Parathyroid adenoma (tissue), 2 donors: ENCODE data around the gene TCF4.
A peak's percentile ranks its signal among the peaks of the same experiment; 100 is the strongest.

Experiments used
- H2AFZ ChIP-seq: fragments of 300-600 bp; sonication (generic); one replicate; pipeline ENCODE4 v1.7.0; 2017; ENCODE audit warnings: antibody characterized with exemption, mild to moderate bottlenecking
- H3K27ac ChIP-seq: fragments of 300-600 bp; sonication (generic); one replicate; pipeline ENCODE4 v1.7.0; 2017
- H3K27me3 ChIP-seq: fragments of 300-600 bp; sonication (generic); one replicate; pipeline ENCODE4 v1.7.0; 2017; ENCODE audit warnings: low read length; ENCODE audit not compliant: control insufficient read depth, insufficient read depth
- H3K36me3 ChIP-seq: fragments of 300-600 bp; sonication (generic); one replicate; pipeline ENCODE4 v1.7.0; 2017; ENCODE audit warnings: low read length; ENCODE audit not compliant: control insufficient read depth, insufficient read depth
- H3K4me1 ChIP-seq: fragments of 300-600 bp; sonication (generic); one replicate; pipeline ENCODE4 v1.7.0; 2017; ENCODE audit warnings: control low read depth
- H3K4me2 ChIP-seq: fragments of 300-600 bp; sonication (generic); one replicate; pipeline ENCODE4 v1.7.0; 2017; ENCODE audit warnings: low read length
- H3K4me3 ChIP-seq: fragments of 300-600 bp; sonication (generic); one replicate; pipeline ENCODE4 v1.7.0; 2017; ENCODE audit warnings: low read depth, low read length
- H3K79me2 ChIP-seq: fragments of 300-600 bp; sonication (generic); one replicate; pipeline ENCODE4 v1.7.0; 2017; ENCODE audit warnings: control low read depth
- H3K9ac ChIP-seq: fragments of 300-600 bp; sonication (generic); one replicate; pipeline ENCODE4 v1.7.0; 2017; ENCODE audit warnings: mild to moderate bottlenecking
- H3K9me3 ChIP-seq: fragments of 300-600 bp; sonication (generic); one replicate; pipeline ENCODE4 v1.7.0; 2017; ENCODE audit warnings: low read length; ENCODE audit not compliant: control insufficient read depth
- CTCF ChIP-seq: fragments of 300-600 bp; sonication (generic); IDR thresholded peaks from one replicate; pipeline ENCODE4 v1.7.0; 2017; ENCODE audit warnings: antibody characterized with exemption, mild to moderate bottlenecking
- donor health status: primary hyperparathyroidism.

TCF4 gene

GRCh38 chr18:55228191-55228590, 359.8 kb downstream of the TCF4 start:
- H3K4me1 ChIP-seq, result peaks cover 8% of the 10 kb centered on the region
- H3K9ac ChIP-seq, result no peak overlapping the region
- peaks cover 4% of the 10 kb centered on the region for H3K36me3 ChIP-seq
- no peak overlapping the region for H3K4me2 ChIP-seq
- peak overlapping the region; percentile 78 for H2AFZ ChIP-seq
- H3K27me3 ChIP-seq, result no peaks in the 10 kb centered on the region
- H3K27ac ChIP-seq, result peak overlapping the region; percentile 50
- no peak overlapping the region for H3K4me3 ChIP-seq
- no peak for TF ChIP-seq CTCF
- H3K79me2 ChIP-seq, result no peaks in the 10 kb centered on the region
- H3K9me3 ChIP-seq, result no peaks in the 10 kb centered on the region

- Histone ChIP-seq H3K4me1 (peaks cover 8% of the 10 kb centered on the region), H3K79me2 (no peaks in the 10 kb centered on the region), H3K27ac (peak overlapping the region; percentile 50), H3K4me3 (no peak overlapping the region), H2AFZ (peak overlapping the region; percentile 78), H3K9ac (no peak overlapping the region), H3K9me3 (no peaks in the 10 kb centered on the region), H3K4me2 (no peak overlapping the region), H3K36me3 (peaks cover under 1% of the 10 kb centered on the region), H3K27me3 (no peaks in the 10 kb centered on the region)
- TF ChIP-seq CTCF, result no peak
Observed at GRCh38 chr18:55227771-55228170, 360.2 kb downstream of the TCF4 start.

DNA sequence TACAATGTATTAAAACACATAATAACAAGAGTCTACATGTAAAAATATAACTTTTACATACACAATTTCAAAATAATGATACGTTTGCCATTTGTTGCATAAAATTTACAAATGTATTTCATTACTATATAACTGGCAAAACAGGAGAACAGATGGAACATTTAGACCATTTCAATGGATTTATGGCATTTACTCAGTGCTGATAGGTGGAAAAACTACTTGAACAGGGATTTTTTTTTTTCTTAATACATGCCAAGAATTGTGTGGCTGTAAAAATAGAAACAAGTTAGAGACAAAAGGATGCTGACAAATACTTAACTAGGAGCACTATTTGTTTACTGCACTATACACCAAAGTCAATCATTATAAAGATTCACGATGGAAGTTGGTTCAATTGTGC, 361.9 kb downstream of the TCF4 start:
- Histone ChIP-seq H3K79me2 (no peaks in the 10 kb centered on the region), H3K9me3 (no peaks in the 10 kb centered on the region), H3K27ac (no peak overlapping the region), H3K4me2 (no peak overlapping the region), H3K4me3 (no peak overlapping the region), H3K9ac (no peak overlapping the region), H3K4me1 (peaks cover 8% of the 10 kb centered on the region), H3K27me3 (no peaks in the 10 kb centered on the region), H3K36me3 (no peaks in the 10 kb centered on the region), H2AFZ (no peak overlapping the region)
- no peak for TF ChIP-seq CTCF

DNA sequence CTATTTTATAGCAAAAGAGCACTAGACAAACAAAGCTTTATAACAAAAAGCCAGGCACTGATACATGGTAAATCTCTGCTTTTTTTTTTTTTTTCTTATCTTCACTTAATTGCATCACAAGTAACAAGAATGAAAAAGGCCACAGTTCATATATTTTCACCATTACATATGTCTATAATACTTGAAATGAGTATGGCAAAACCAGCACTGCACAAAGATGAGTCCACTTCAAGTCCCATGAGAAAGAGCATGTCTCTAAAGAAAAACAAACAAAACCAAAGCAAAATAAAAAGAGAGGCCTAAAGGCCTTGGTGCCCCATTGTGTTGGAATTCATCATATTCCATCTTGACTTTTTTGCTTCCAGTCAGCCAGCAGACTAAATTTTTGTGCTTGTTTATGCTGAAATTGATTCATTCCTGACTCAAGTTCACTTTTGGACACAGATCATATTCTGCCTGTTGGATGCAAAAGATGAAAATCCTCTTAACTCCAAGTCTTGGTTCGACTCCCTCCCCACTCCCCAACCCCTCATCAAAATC, 363.8 kb downstream of the TCF4 start:
- no peak for TF ChIP-seq CTCF
- no peaks in the 10 kb centered on the region for H3K36me3 ChIP-seq
- H3K4me1 ChIP-seq, result peaks cover 8% of the 10 kb centered on the region
- no peak overlapping the region for H3K4me3 ChIP-seq
- no peak overlapping the region for H2AFZ ChIP-seq
- no peaks in the 10 kb centered on the region for H3K79me2 ChIP-seq
- no peak overlapping the region for H3K4me2 ChIP-seq
- H3K27me3 ChIP-seq, result no peaks in the 10 kb centered on the region
- H3K9ac ChIP-seq, result no peak overlapping the region
- H3K27ac ChIP-seq, result no peak overlapping the region
- H3K9me3 ChIP-seq, result no peaks in the 10 kb centered on the region

DNA sequence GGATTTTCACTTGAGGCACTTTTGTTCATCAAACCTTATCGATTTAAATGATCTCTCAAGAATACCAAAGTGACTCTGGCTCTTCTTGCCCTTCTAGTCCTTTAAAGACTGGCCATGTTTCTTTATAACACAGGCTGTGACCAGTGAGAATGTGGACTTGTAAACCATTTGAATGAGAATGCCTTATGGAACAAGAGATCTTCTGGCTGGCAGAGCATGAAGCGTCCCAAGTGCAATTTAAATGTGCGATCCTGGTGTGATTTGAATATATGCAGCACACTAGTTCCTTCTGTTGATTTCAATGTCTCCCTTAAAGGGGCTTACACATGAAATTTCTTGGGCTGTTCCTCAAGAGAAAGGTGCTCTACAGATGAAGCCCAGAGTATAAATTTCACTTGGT, 366.4 kb downstream of the TCF4 start:
- Histone ChIP-seq H2AFZ (no peak overlapping the region), H3K4me3 (no peak overlapping the region), H3K27ac (no peak overlapping the region), H3K9ac (no peak overlapping the region), H3K79me2 (no peaks in the 10 kb centered on the region), H3K4me2 (no peak overlapping the region), H3K27me3 (no peaks in the 10 kb centered on the region), H3K9me3 (no peaks in the 10 kb centered on the region), H3K36me3 (no peaks in the 10 kb centered on the region), H3K4me1 (no peaks in the 10 kb centered on the region)
- no peak for TF ChIP-seq CTCF
